Neuronal stem cell (in vitro differentiated cells): ENCODE data around the gene KLF7.

Experiments used
- DNase-seq: peaks from one replicate; pipeline ENCODE4 v3.0.0-alpha.2; 2013; ENCODE audit warnings: low spot score
- H2AFZ ChIP-seq: one replicate; pipeline ENCODE4 v1.6.1; 2013; ENCODE audit warnings: mild to moderate bottlenecking, low read length, inconsistent platforms
- H2AK5ac ChIP-seq: 2 replicates; pipeline ENCODE4 v1.6.1; 2013; ENCODE audit warnings: low read depth, mild to moderate bottlenecking, inconsistent platforms, low read length, moderate library complexity, mixed read lengths
- H2BK120ac ChIP-seq: 2 replicates; pipeline ENCODE4 v1.6.1; 2013; ENCODE audit warnings: low read depth, mild to moderate bottlenecking, inconsistent platforms, low read length, moderate library complexity, mixed read lengths
- H2BK12ac ChIP-seq: one replicate; pipeline ENCODE4 v1.6.1; 2013; ENCODE audit warnings: low read length, inconsistent platforms
- H2BK15ac ChIP-seq: 2 replicates; pipeline ENCODE4 v1.6.1; 2013; ENCODE audit warnings: mild to moderate bottlenecking, low read length, inconsistent platforms, mixed read lengths
- H2BK5ac ChIP-seq: one replicate; pipeline ENCODE4 v1.6.1; 2013; ENCODE audit warnings: inconsistent platforms, mild to moderate bottlenecking, low read length, moderate library complexity
- H3K14ac ChIP-seq: one replicate; pipeline ENCODE4 v1.6.1; 2013; ENCODE audit warnings: low read length, inconsistent platforms
- H3K18ac ChIP-seq: 2 replicates; pipeline ENCODE4 v1.6.1; 2013; ENCODE audit warnings: low read length, inconsistent platforms
- H3K23ac ChIP-seq: 2 replicates; pipeline ENCODE4 v1.6.1; 2013; ENCODE audit warnings: low read depth, mild to moderate bottlenecking, mixed read lengths, low read length, inconsistent platforms; ENCODE audit not compliant: poor library complexity
- H3K27ac ChIP-seq: replicated peaks from 3 replicates; pipeline ENCODE4 v1.5.1; 2013; ENCODE audit warnings: low read length, inconsistent platforms
- H3K27me3 ChIP-seq, 3 experiments: 2 replicates each; pipeline ENCODE4 v1.6.1; 2013; ENCODE audit warnings: low read length in 3 of 3, mild to moderate bottlenecking in 2 of 3, inconsistent platforms in 1 of 3, low read depth in 1 of 3, mixed read lengths in 1 of 3, moderate library complexity in 1 of 3; ENCODE audit not compliant: control insufficient read depth in 3 of 3, insufficient read depth in 3 of 3
- H3K36me3 ChIP-seq, 2 donors: replicated peaks in 1 of 2; 2 replicates each; pipeline ENCODE4 v1.6.1; 2013; ENCODE audit warnings: low read length in 2 of 2; ENCODE audit not compliant: control insufficient read depth in 2 of 2, insufficient read depth in 2 of 2
- H3K4ac ChIP-seq: 2 replicates; pipeline ENCODE4 v1.6.1; 2013; ENCODE audit warnings: inconsistent platforms, mild to moderate bottlenecking, low read length, moderate library complexity
- H3K4me1 ChIP-seq, 2 donors: 1 replicate in 1 of 2; 2 replicates in 1 of 2; pipeline ENCODE4 v1.6.1; 2013; ENCODE audit warnings: low read length in 2 of 2, low read depth in 1 of 2; ENCODE audit not compliant: control insufficient read depth in 2 of 2, insufficient read depth in 1 of 2
- H3K4me2 ChIP-seq: one replicate; pipeline ENCODE4 v1.6.1; 2013; ENCODE audit warnings: mild to moderate bottlenecking, low read length, inconsistent platforms; ENCODE audit not compliant: insufficient read depth, poor library complexity, severe bottlenecking
- H3K4me3 ChIP-seq, 2 donors: 2 replicates each; pipeline ENCODE4 v1.5.1; 2013; ENCODE audit warnings: low read length in 2 of 2, mild to moderate bottlenecking in 2 of 2, inconsistent platforms in 1 of 2, moderate library complexity in 1 of 2
- H3K79me1 ChIP-seq: one replicate; pipeline ENCODE4 v1.6.1; 2013; ENCODE audit warnings: low read depth, mild to moderate bottlenecking, inconsistent platforms, low read length, moderate library complexity
- H3K9ac ChIP-seq: one replicate; pipeline ENCODE4 v1.6.1; 2013; ENCODE audit warnings: mild to moderate bottlenecking, low read depth, low read length, inconsistent platforms; ENCODE audit not compliant: poor library complexity
- H3K9me3 ChIP-seq, 2 donors: replicated peaks in 1 of 2; 2 replicates each; pipeline versions ENCODE3 to v1.6.1; 2013; ENCODE audit warnings: low read length in 2 of 2, mild to moderate bottlenecking in 2 of 2, inconsistent platforms in 1 of 2, low read depth in 1 of 2, mixed read lengths in 1 of 2, moderate library complexity in 1 of 2; ENCODE audit not compliant: control insufficient read depth in 2 of 2, insufficient read depth in 1 of 2
- H4K8ac ChIP-seq: one replicate; pipeline ENCODE4 v1.6.1; 2013; ENCODE audit warnings: low read depth, mild to moderate bottlenecking, inconsistent platforms, low read length, moderate library complexity
- H4K91ac ChIP-seq: one replicate; pipeline ENCODE4 v1.6.1; 2013; ENCODE audit warnings: low read length, low read depth, mild to moderate bottlenecking, inconsistent platforms; ENCODE audit not compliant: poor library complexity
- WGBS, 2 donors: extraction: QIAGEN DNeasy Blood & Tissue Kit; methylation state at CpG; one replicate each; pipeline ENCODE4 v1.1.7; 2013; ENCODE audit warnings: missing lambda C conversion rate in 2 of 2, mixed read lengths in 1 of 2; ENCODE audit not compliant: insufficient read length in 2 of 2, insufficient replicate concordance in 1 of 2; ENCODE audit errors: extremely low coverage in 2 of 2; 5-methylcytosine and 5-hydroxymethylcytosine counted together

Gene KLF7

GRCh38 chr2:207108440-207108839 lies 57.3 kb downstream of the KLF7 start:
- Histone ChIP-seq H4K91ac (no peak overlapping the region), H3K18ac (no peak overlapping the region), H3K4me1 (peaks cover 6 to 25% of the 10 kb centered on the region in 2 donors), H2BK120ac (no peak overlapping the region), H3K14ac (no peak overlapping the region), H2BK5ac (no peak overlapping the region), H2BK15ac (no peak overlapping the region), H2BK12ac (no peak overlapping the region), H3K4ac (no peak overlapping the region), H3K23ac (no peak overlapping the region), H3K27ac (no peak overlapping the region), H3K36me3 (peaks cover 0 to 76% of the 10 kb centered on the region in 2 donors), H3K9me3 (no peaks in the 10 kb centered on the region), H3K27me3 (no peaks in the 10 kb centered on the region), H3K79me1 (no peaks in the 10 kb centered on the region), H2AFZ (no peak overlapping the region), H3K9ac (no peak overlapping the region), H3K4me3 (no peak overlapping the region), H3K4me2 (no peak overlapping the region), H4K8ac (no peak overlapping the region), H2AK5ac (no peak overlapping the region)
- no CpG with 5 or more reads among the region's 1 CpG for WGBS, 2 donors
- no peak for DNase-seq

GRCh38 chr2:207107551-207107950 lies 58.2 kb downstream of the KLF7 start:
- H3K9ac ChIP-seq = no peak overlapping the region
- no peak overlapping the region for H2BK5ac ChIP-seq
- H3K36me3 ChIP-seq = peaks cover 0 to 80% of the 10 kb centered on the region in 2 donors
- WGBS, 2 donors = no CpG with 5 or more reads among the region's 12 CpGs
- no peak overlapping the region for H3K4ac ChIP-seq
- H3K18ac ChIP-seq = no peak overlapping the region
- H2BK120ac ChIP-seq = no peak overlapping the region
- no peak overlapping the region for H2BK12ac ChIP-seq
- no peak overlapping the region for H3K14ac ChIP-seq
- H3K9me3 ChIP-seq = no peaks in the 10 kb centered on the region
- no peak overlapping the region for H4K8ac ChIP-seq
- H3K4me2 ChIP-seq = no peak overlapping the region
- no peak overlapping the region for H2AK5ac ChIP-seq
- no peak overlapping the region for H2AFZ ChIP-seq
- H3K79me1 ChIP-seq = no peaks in the 10 kb centered on the region
- H3K23ac ChIP-seq = no peak overlapping the region
- H4K91ac ChIP-seq = no peak overlapping the region
- H2BK15ac ChIP-seq = no peak overlapping the region
- peaks cover 6 to 17% of the 10 kb centered on the region in 2 donors for H3K4me1 ChIP-seq
- H3K27ac ChIP-seq = no peak overlapping the region
- H3K4me3 ChIP-seq = no peak overlapping the region
- DNase-seq = no peak
- no peaks in the 10 kb centered on the region for H3K27me3 ChIP-seq

GRCh38 chr2:207107131-207107530 lies 58.6 kb downstream of the KLF7 start:
- no peak overlapping the region for H2BK5ac ChIP-seq

GRCh38 chr2:207103132-207103531 lies 62.6 kb downstream of the KLF7 start:
- Histone ChIP-seq H2BK15ac (no peak overlapping the region), H3K9ac (no peak overlapping the region), H3K4ac (no peak overlapping the region), H3K4me1 (peaks cover 2 to 3% of the 10 kb centered on the region in 2 donors), H3K79me1 (no peaks in the 10 kb centered on the region), H3K4me2 (no peak overlapping the region), H3K4me3 (no peak overlapping the region), H2BK120ac (no peak overlapping the region), H2AFZ (no peak overlapping the region), H3K14ac (no peak overlapping the region), H4K8ac (no peak overlapping the region), H3K23ac (no peak overlapping the region), H2BK12ac (no peak overlapping the region), H3K36me3 (peaks cover 0 to 69% of the 10 kb centered on the region in 2 donors), H3K27ac (no peak overlapping the region), H3K18ac (no peak overlapping the region), H2AK5ac (no peak overlapping the region), H4K91ac (no peak overlapping the region), H3K9me3 (no peaks in the 10 kb centered on the region), H2BK5ac (no peak overlapping the region), H3K27me3 (no peaks in the 10 kb centered on the region)
- no peak for DNase-seq
- WGBS, 2 donors = no CpG with 5 or more reads among the region's 2 CpGs

More at GRCh38 chr2:207107131-207107530, 58.6 kb downstream of the KLF7 start:
- Histone ChIP-seq H3K4me3 (no peak overlapping the region), H3K23ac (no peak overlapping the region), H2BK15ac (no peak overlapping the region), H2AFZ (no peak overlapping the region), H3K4me2 (no peak overlapping the region), H3K9me3 (no peaks in the 10 kb centered on the region), H3K4me1 (peaks cover 6 to 13% of the 10 kb centered on the region in 2 donors), H3K18ac (no peak overlapping the region), H3K14ac (no peak overlapping the region), H3K4ac (no peak overlapping the region), H3K36me3 (peaks cover 0 to 81% of the 10 kb centered on the region in 2 donors), H3K79me1 (no peaks in the 10 kb centered on the region), H2AK5ac (no peak overlapping the region), H3K27me3 (no peaks in the 10 kb centered on the region), H4K8ac (no peak overlapping the region), H3K27ac (no peak overlapping the region), H4K91ac (no peak overlapping the region), H2BK120ac (no peak overlapping the region), H2BK12ac (no peak overlapping the region), H3K9ac (no peak overlapping the region)
- no peak for DNase-seq
- no CpG with 5 or more reads among the region's 5 CpGs for WGBS, 2 donors
